Jurkat, Clone E6-1 (cell line): ENCODE results near the gene KIFC1.

Experiments used
- DNase-seq: peaks from one replicate; pipeline ENCODE4 v3.0.0-alpha.2; 2011; ENCODE audit warnings: low read depth, low spot score
- H3K4me3 ChIP-seq: 2 replicates; pipeline ENCODE4 v1.5.1; 2011; ENCODE audit warnings: mild to moderate bottlenecking, low read length, control low read depth, moderate library complexity

The KIFC1 gene

DNA sequence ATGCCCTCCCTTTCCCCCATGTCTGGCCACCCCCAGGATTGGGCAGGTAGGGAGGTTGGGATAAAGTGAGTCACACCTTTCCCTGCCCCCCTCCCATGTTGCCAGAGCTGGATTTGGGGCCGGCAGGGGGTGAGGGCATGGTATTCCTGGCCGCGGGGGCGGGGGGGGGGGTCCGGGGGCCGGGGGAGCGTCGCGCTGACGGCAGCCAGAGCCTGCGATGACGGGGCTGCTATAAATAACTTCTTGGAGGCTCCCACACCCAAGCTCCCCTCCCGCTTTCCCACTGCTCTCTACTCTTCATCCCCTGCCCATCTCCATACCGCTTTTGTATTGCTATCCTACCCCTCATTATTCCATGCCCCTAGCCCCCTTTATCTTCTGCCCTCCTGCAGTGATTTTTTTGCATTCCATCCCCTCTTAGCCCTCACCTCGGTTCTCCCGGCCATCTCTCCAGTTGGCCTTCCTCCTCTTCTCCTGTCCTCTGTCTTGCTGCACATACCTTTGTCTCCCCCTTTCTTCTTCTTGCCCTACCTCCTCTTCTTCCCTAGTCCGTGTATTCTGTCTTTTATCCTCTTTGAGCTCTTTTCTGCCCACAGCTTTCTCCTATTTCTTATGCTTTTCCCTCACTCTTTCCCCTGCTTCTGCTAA lies 42.0 kb downstream of the KIFC1 start:
- no peak overlapping the region for H3K4me3 ChIP-seq

DNA sequence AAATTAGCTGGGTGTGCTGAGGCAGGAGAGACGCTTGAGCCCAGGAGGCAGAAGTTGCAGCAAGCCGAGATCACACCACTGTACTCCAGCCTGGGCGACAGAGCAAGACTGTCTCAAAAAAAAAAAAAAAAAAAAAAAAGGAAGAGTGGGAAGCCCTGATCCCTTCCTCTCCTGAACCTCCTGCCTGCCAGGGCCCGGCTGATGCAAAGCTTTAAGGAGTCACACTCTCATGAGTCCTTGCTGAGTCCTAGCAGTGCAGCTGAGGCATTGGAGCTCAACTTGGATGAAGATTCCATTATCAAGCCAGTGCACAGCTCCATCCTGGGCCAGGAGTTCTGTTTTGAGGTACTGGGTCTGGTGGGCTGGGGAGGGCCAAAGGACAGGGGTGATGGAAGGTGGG lies 43.3 kb downstream of the KIFC1 start:
- H3K4me3 ChIP-seq, result no peak overlapping the region
- DNase-seq, result no peak

More for the DNA sequence above, 42.0 kb downstream of the KIFC1 start:
- DNase-seq, result no peak

DNA sequence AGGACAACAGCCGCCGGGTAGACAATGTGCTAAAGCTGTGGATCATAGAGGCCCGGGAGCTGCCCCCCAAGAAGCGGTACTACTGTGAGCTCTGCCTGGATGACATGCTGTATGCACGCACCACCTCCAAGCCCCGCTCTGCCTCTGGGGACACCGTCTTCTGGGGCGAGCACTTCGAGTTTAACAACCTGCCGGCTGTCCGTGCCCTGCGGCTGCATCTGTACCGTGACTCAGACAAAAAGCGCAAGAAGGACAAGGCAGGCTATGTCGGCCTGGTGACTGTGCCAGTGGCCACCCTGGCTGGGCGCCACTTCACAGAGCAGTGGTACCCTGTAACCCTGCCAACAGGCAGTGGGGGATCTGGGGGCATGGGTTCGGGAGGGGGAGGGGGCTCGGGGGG lies 46.0 kb downstream of the KIFC1 start:
- no peak overlapping the region for H3K4me3 ChIP-seq
- no peak for DNase-seq

DNA sequence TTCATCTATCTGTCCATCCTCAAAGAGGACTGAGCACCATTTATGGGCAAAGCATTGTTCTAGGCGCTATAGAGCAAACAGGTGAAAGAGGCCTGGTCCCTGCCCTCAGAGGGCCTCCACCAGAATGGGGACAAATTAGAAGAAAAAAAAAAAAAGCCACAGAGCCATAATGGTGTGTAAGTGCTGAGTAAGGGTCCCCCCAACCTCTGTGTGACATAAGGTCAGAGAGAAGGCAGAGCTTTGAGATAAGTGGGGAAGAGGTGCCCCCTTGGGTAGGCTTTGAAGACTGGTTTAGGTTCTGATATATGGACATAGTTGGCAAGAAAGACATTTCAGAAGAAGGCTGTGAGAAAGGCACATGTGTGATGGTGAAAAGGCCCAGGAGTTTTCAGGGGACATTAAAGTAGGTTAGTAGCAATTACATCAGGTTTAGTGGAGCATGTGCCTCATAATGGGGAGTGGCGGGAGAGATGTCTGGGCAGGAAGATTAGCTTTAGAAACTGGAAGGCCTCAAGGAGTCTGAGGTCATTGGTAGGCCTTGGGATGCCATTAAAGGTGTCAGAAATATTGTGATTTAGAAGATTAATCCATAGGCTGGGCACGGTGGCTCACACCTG lies 47.5 kb downstream of the KIFC1 start:
- no peak for DNase-seq
- no peak overlapping the region for H3K4me3 ChIP-seq

DNA sequence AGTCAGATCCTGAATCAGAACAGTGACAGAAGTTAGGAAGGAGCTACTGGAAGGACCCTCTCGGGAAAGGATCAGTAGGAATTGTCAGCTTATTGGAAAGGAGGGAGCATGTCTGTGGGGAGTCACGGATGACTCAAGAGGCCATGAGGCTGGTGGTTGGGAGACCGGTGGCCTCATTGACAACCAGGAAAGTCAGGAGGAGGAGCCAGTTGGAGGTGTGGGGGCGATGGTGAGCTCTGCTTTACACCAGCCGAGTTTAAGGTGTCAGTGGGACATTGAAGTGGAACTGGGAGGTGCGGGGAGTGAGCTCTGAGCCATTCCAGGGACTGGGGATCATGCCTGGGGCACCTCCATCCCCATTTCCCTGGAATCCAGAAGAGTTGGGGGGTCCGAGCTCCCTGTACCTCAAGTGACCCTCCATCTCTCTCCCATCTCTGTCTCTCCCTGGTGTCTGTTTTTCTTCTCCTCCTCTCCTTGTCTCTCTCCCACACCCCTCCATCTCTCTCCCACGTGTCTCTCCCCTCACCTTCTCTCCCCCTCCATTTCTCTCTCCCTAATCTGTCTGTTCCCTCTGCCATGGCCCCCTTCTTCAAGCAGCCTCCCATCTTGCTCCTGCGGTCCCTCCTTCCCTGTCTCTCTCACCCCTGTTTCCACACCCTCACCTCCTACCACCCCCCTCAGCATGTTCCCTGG lies 48.5 kb downstream of the KIFC1 start:
- DNase-seq, result no peak
- H3K4me3 ChIP-seq, result no peak overlapping the region

DNA sequence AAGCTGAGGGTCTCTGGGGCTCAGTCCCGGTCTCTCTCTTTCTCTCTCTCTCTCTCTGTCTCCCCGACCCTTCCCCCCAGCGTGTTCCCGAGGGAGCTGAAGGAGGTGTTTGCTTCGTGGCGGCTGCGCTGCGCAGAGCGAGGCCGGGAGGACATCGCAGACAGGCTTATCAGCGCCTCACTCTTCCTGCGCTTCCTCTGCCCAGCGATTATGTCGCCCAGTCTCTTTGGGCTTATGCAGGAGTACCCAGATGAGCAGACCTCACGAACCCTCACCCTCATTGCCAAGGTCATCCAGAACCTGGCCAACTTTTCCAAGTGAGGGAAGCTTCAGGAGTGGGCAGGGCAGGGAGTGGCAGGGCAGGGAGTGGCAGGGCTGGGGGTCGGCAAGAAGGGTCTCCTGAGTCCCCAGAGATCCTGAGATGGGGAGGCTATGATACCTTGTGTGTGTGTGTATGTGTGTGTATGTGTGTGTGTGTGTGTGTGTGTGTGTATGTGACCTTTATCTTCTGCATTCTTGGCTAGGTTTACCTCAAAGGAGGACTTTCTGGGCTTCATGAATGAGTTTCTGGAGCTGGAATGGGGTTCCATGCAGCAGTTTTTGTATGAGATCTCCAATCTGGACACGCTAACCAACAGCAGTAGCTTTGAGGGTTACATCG lies 49.2 kb downstream of the KIFC1 start:
- H3K4me3 ChIP-seq, result no peak overlapping the region
- no peak for DNase-seq

DNA sequence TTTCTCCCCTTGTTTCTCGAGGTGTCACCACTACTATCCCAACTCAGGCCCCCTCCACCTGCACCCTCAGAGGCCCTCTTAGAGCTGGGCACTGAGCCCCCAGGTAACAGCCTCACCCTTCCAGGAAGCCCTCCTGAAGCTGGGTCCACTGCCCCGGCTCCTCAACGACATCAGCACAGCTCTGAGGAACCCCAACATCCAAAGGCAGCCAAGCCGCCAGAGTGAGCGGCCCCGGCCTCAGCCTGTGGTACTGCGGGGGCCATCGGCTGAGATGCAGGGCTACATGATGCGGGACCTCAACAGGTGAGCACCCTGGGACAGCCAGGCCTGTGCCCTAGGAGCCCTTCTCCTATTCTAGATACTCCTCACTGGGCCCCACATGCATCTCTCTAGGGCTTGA lies 49.8 kb downstream of the KIFC1 start:
- no peak overlapping the region for H3K4me3 ChIP-seq
- DNase-seq, result no peak

DNA sequence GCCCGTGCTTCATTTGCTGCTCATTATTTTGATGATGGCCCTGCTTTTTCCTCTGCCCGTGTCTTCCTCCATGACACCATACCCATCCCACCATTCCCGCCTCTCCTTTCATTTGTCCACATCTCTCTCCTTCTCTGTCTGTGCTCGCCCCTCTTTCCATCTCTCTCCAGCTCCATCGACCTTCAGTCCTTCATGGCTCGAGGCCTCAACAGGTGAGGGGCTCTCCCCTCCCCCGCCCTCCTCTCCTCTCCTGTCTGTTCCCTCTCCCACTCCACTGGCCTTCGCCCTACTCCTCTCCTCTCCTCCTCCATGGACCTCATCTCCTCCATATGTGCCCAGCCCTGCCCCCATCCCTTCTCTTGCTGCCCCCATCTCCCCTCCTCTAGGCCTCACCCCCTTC lies 50.7 kb downstream of the KIFC1 start:
- H3K4me3 ChIP-seq, result no peak overlapping the region
- no peak for DNase-seq

DNA sequence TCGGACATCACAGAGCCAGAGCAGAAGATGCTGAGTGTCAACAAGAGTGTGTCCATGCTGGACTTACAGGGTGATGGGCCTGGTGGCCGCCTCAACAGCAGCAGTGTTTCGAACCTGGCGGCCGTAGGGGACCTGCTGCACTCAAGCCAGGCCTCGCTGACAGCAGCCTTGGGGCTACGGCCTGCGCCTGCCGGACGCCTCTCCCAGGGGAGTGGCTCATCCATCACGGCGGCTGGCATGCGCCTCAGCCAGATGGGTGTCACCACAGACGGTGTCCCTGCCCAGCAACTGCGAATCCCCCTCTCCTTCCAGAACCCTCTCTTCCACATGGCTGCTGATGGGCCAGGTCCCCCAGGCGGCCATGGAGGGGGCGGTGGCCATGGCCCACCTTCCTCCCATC lies 51.4 kb downstream of the KIFC1 start:
- no peak for DNase-seq
- no peak overlapping the region for H3K4me3 ChIP-seq

DNA sequence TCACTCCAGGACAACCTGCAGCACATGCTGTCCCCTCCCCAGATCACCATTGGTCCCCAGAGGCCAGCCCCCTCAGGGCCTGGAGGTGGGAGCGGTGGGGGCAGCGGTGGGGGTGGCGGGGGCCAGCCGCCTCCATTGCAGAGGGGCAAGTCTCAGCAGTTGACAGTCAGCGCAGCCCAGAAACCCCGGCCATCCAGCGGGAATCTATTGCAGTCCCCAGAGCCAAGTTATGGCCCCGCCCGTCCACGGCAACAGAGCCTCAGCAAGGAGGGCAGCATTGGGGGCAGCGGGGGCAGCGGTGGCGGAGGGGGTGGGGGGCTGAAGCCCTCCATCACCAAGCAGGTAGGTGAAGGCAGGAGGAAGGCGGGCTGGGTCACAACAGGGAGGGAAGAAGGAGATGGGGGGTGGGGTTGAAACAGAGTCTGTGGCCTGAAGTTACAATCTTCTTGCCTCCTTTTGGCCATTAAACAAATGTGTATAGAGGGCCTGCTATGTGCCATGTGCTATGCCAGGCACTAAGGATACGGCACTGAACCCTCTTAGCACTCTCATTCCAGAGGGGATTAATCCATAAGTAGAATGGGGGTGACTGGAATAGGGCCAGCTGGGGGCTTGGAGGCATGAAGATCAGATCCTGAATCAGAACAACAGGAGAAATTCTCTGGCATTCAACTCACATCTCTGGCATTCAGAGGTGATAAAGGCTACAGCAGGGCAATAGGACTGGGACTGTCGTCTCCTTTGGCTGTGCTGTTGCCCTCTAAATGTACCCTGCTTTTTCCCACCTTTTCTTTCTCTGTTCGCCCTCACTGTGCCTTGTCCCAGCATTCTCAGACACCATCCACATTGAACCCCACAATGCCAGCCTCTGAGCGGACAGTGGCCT lies 52.2 kb downstream of the KIFC1 start:
- no peak for DNase-seq
- H3K4me3 ChIP-seq, result no peak overlapping the region

DNA sequence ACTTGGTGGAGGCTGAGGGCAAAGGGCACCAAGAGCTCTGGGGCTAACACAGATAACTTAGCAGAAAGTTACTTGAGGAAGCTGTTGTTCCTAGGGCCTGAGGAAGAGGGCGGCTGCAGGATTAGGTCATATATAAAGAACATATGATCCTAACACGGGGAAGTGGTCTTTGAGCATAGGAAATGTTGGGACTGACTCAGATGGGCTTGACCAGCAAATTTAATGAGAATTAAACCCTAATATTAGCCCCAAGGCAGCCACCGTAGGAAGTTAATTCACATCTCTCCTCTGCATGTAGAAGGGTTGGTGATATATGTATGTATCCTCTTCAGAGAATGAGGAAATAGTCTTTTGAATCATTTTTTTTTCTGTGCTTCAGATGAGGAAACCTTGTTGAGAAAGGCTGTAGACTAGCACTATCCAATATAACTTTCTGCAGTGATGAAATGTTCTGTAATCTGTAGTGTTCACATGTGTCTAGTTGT lies 53.5 kb downstream of the KIFC1 start:
- DNase-seq, result no peak
- no peak overlapping the region for H3K4me3 ChIP-seq

DNA sequence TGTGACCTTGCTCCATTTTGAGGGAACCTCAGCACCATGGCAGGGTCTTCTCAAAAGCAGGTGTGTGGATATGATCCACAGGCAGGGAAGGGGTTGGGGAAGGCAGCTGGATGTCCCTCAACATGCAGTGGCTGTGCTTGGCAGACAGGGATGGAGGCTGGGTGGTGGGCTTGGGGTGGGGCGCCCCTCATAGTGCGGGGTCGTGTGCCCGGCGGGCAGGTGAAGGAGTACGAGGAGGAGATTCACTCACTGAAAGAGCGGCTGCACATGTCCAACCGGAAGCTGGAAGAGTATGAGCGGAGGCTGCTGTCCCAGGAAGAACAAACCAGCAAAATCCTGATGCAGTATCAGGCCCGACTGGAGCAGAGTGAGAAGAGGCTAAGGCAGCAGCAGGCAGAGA lies 54.7 kb downstream of the KIFC1 start:
- no peak for DNase-seq
- no peak overlapping the region for H3K4me3 ChIP-seq

DNA sequence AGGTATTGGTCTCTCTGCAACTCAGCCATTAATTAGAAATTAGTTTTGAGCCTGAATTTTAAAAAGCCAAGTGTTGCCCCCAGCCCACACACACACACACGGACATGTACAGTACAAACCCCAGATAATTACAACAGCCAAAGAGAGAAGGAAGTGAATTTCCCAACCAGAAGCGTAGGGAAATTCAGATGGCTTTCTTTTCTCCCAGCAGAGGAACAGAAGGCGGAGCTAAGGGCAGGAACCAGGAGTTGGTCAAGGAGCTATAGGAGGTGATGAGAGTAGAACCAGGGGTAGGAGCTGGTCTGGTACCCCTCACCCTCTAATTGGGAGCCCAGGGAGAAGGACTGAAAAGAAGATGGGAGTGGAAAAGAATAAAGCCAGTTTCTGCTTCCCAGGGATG lies 58.8 kb downstream of the KIFC1 start:
- no peak overlapping the region for H3K4me3 ChIP-seq
- DNase-seq, result no peak

DNA sequence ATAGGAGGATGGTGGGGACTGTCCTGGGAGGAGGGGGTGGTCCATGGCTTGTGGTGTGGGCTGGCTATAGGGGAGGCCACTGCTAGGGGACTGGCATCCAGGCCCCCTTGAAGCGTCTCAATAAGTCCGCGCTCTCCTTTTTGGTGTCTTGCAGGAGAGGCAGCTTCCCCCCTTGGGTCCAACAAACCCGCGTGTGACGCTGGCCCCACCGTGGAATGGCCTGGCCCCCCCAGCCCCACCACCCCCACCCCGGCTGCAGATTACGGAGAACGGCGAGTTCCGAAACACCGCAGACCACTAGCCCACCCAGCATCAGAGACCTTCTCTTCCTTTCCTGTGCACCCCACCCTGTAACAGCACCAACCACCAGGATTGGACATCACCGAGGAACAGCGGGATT lies 60.0 kb downstream of the KIFC1 start:
- DNase-seq, result no peak
- no peak overlapping the region for H3K4me3 ChIP-seq

DNA sequence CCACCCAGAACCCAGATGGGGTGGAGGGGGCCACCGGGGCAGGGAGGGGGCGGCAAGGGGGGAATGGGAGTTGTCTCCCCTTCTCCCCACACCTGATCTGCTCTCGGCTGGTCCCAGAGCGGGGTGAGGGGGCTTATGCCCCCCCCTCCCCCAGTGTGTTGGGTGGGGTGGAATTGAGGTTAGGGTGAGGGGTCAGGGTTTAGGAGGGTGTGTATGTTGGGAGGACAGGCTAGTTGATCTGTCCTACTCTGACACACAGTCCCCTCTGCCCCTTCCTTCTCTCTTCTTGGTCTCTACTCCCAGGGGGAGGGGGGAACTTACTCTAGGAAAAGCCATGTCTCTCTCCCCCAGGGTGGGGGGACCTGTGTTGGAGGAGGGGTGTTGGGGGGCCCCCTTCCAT lies 60.9 kb downstream of the KIFC1 start:
- no peak overlapping the region for H3K4me3 ChIP-seq
- no peak for DNase-seq

DNA sequence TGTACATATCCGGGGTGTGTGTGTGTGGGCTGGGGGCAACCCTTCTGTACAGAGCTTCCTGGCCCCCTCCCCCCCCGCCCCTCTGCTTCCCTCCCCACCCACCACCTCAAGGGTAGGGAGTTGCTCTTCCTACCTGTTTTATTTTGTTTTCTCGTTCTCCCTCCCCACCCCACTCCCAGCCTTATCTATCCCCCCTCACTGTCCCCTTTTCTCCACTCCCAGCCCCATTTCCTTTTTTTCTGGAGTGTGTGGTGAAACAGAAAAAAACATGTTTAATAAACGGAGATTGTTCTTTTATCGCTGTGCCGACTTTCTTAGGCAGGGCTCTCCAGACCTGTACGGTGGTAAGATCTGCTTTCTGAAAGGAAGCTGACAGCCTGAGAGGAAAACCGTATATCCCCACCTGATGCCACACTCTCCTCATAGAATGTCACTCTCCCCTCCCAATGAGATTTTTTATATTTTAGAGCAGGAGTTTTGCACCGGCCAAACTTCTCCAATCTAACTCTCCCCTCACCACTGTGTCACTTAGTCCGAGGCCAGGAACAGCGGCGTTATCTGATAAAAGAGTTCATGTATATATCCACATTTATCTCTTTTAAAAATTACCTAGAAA lies 61.9 kb downstream of the KIFC1 start:
- no peak for DNase-seq
- peak overlapping the region; percentile 91 for H3K4me3 ChIP-seq

DNA sequence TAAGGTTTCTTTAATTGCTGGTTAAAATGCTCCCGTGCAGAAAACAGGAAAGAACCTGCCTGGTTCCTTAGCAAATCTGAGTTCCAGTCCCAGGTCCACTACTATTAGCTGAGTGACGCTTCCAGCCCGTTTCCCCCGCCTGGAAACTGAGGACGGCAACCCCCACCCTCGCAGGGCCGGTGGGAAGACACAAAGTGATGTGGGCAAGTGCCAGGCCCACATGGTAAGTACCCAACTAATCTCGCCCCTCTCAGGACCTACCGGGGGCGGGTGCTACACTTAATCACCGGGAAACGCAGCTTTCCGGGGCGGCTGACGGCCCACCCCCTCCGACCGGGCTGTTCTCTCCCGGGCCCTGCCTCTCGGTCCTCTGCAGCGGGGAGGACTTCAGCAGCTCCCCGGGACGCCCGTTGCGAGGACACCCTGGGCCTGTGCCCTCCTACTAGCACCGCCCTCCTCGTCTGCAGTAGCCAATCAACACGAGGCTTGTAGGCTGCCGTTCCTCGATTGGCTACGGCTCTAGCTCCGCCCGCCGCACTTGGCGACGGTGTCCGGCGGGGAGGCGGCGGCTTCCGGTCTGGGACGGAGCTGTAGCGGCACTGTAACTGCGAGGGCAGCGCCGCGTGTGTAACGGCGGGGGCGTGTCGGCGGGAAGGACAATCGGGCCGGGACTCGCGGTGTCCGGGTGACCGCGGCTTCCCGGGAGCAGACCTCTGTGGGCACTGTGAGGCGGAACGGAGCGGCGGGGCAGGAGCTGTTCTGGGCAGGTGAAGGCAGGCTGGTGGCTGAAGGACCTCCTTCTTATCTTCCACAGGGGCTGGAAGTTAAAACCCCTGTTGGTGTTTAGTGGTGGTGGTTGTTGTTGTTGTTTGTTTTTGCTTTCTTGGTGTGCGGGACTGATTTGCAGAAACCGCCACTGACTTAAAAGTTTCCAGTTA lies 62.7 kb downstream of the KIFC1 start, which contains the start of gene ZBTB9:
Gene ZBTB9 (plus strand): TSS at position 568 of the 938 bp plus-strand sequence. CDS start 525 bp downstream, outside the sequence.
- peak; percentile 90 for DNase-seq

DNA sequence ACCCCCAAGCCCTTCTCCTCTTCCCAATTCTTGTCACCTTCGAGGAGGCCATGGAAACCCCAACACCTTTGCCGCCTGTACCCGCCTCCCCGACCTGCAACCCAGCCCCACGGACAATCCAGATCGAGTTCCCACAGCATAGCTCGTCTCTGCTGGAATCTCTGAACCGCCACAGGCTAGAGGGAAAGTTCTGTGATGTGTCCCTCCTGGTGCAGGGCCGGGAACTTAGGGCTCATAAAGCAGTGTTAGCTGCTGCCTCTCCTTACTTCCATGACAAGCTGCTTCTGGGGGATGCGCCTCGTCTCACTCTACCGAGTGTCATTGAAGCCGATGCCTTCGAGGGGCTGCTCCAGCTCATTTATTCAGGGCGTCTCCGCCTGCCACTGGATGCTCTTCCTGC lies 63.4 kb downstream of the KIFC1 start:
- H3K4me3 ChIP-seq, result peak overlapping the region; percentile 91
- no peak for DNase-seq

More for the DNA sequence above, 62.7 kb downstream of the KIFC1 start, which contains the start of gene ZBTB9:
- peak within 1 kb of the TSS; percentile 91 for H3K4me3 ChIP-seq
